ENCODE results near the gene RBBP8NL. TPM values are rescaled to one million over a fixed set of nuclear protein-coding genes. Genes with fewer than 3 reads are reported as not detected.

Gene RBBP8NL
- total RNA-seq, 1 experiment from 2014 or later = 0.28 TPM

DNA sequence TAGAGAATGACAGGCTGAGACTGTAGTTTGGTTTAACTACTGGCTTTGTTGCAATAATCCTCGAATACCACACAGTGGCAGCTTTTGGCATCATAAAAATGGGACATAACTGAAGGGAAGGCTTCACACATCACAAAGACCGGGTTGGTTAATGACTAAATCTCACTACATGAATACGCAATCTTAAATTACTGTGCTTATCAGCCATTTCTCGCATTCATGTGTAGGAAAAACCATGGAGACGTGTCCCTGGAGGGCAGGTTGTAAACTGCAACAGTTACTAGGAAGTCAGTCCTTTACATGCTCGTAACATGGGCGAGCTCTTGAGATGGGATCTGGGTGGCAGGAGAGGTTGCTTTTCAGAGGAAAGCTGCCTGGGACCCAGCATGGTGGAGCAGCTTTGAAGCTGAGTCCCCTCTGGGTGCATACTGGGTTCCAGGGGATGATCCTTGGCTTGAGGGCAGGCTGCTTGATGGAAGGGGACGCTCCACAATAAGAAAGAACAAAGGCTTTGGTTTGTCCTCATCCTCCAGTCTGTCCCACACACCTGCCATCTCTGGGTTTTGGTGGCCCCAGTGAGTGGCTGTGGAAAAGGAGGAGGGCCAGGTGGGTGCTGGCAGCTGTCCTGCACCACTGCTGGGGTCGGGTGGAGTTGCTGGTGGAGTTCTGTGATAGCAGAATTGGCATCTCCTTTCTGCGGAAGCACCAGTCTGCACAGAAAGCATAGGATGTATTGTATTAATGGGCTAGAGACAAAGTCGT is 38.3 kb downstream of the RBBP8NL start:
- H4K8ac ChIP-seq (replicated peaks; ENCODE audit: insufficient read length, low read depth, low read length) = no peak overlapping the region
- H3K9ac ChIP-seq (ENCODE audit: extremely low read depth, insufficient read length, low read length) = no peak overlapping the region
- H3K23me2 ChIP-seq (ENCODE audit: insufficient read length, low read depth, low read length, poor library complexity, severe bottlenecking) = peaks cover 14% of the 10 kb centered on the region
- no peaks in the 10 kb centered on the region for H3K27me3 ChIP-seq (ENCODE audit: insufficient read depth, low read length)
- no peaks in the 10 kb centered on the region for H3K9me3 ChIP-seq (ENCODE audit: control insufficient read depth, low read depth, low read length)
- H3K27ac ChIP-seq (ENCODE audit: insufficient read length, low read depth, low read length) = no peak overlapping the region
- H2BK12ac ChIP-seq (ENCODE audit: insufficient read length, low read depth, low read length) = no peak overlapping the region
- H4K5ac ChIP-seq (ENCODE audit: insufficient read length, low read depth, low read length) = no peak overlapping the region
- Mint-ChIP-seq H3K27me3 (ENCODE audit: low read depth) (peaks cover 2% of the 10 kb centered on the region; the same call in 1 of the 2 replicates), H3K27ac (peak overlapping the region in 2 of 3 experiments; percentile 73 to 86; a peak in 2 of 7 replicates), H3K36me3 (ENCODE audit: insufficient read depth in 1 of 3, low read depth in 3 of 3) (peaks cover 25 to 38% (median 34%) of the 10 kb centered on the region in 3 experiments; a peak in 6 of 7 replicates), H3K4me3 (peak overlapping the region; percentile 89 to 97), H3K4me1 (peaks cover 20 to 27% of the 10 kb centered on the region in 2 experiments), H3K9me3 (no peaks in the 10 kb centered on the region; a peak in 2 of 5 replicates)
- H3K23ac ChIP-seq (ENCODE audit: insufficient read length, low read depth, low read length) = no peak overlapping the region
- no peak overlapping the region for H2BK20ac ChIP-seq (ENCODE audit: low read depth, low read length, poor library complexity, severe bottlenecking)
- H2AK5ac ChIP-seq (ENCODE audit: insufficient read length, low read length) = no peak overlapping the region
- H2AFZ ChIP-seq (ENCODE audit: low read length) = no peak overlapping the region
- no peaks in the 10 kb centered on the region for H3K4me1 ChIP-seq (ENCODE audit: insufficient read depth, low read length)
- no peaks in the 10 kb centered on the region for H4K20me1 ChIP-seq (ENCODE audit: control insufficient read depth, insufficient read depth, insufficient read length)
- H4K91ac ChIP-seq (ENCODE audit: insufficient read length, low read depth, low read length) = no peak overlapping the region
- WGBS (ENCODE audit: extremely low coverage, insufficient read length, low lambda C conversion rate) = no CpG with 5 or more reads among the region's 11 CpGs
- H2BK120ac ChIP-seq (ENCODE audit: low read depth, low read length, poor library complexity, severe bottlenecking) = no peak overlapping the region
- H3K79me2 ChIP-seq (ENCODE audit: insufficient read depth, low read length) = peaks cover 10% of the 10 kb centered on the region; the same call in 1 of the 2 replicates
- no peak overlapping the region for H2BK5ac ChIP-seq (ENCODE audit: insufficient read length, low read length)
- no peak overlapping the region for H3K4me2 ChIP-seq (ENCODE audit: insufficient read depth, insufficient read length, low read length)
- H3K14ac ChIP-seq (ENCODE audit: insufficient read depth, low read length) = no peak overlapping the region
- no peak overlapping the region for H2BK15ac ChIP-seq (ENCODE audit: low read depth, low read length)
- H3T11ph ChIP-seq (ENCODE audit: low read length) = no peak overlapping the region
- peaks cover 8% of the 10 kb centered on the region for H3K79me1 ChIP-seq (ENCODE audit: insufficient read depth, low read depth, low read length, poor library complexity, severe bottlenecking)
- no peak overlapping the region for H3K4ac ChIP-seq (ENCODE audit: low read depth, low read length)
- TF ChIP-seq, protein P1, sequence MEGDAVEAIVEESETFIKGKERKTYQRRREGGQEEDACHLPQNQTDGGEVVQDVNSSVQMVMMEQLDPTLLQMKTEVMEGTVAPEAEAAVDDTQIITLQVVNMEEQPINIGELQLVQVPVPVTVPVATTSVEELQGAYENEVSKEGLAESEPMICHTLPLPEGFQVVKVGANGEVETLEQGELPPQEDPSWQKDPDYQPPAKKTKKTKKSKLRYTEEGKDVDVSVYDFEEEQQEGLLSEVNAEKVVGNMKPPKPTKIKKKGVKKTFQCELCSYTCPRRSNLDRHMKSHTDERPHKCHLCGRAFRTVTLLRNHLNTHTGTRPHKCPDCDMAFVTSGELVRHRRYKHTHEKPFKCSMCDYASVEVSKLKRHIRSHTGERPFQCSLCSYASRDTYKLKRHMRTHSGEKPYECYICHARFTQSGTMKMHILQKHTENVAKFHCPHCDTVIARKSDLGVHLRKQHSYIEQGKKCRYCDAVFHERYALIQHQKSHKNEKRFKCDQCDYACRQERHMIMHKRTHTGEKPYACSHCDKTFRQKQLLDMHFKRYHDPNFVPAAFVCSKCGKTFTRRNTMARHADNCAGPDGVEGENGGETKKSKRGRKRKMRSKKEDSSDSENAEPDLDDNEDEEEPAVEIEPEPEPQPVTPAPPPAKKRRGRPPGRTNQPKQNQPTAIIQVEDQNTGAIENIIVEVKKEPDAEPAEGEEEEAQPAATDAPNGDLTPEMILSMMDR (conservative IDR thresholded peaks at IDR 0.05) = peak; percentile 36; the same call in 2 of the 3 replicates
- H3K18ac ChIP-seq (ENCODE audit: insufficient read length, low read depth, low read length) = no peak overlapping the region
- no peak for DNase-seq
- H3K56ac ChIP-seq (ENCODE audit: insufficient read length, low read depth, low read length) = no peak overlapping the region

Measured in H9 (cell line).